HG02610 (cell line): Measurements from ENCODE around the gene FAM114A2.

Experiments used
- ATAC-seq: cut with Tn5 transposase; IDR thresholded peaks from one replicate; pipeline ENCODE4 v1.9.1; 2021; ENCODE audit warnings: mild to moderate bottlenecking, moderate library complexity; ENCODE audit not compliant: unreplicated experiment

FAM114A2 gene

DNA sequence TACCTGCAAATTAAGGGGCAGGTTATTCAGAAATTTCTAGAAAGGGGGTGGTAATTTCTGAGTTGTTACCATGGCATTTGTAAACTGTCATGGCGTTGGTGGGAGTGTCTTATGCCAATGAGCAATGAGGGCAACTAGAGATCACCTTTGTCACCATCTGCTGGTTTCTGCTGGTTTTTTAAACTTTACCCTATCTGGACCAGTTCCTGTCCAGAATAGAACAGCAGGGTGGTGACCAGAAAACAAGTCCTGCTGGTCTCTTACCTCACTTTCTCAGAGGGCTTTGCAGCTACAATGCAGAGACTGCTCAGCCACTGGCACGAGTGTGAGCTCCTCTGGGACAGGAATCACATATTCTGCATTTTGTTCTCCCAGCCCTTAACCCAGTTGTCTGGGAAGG is 51.4 kb downstream of the FAM114A2 start:
- ATAC-seq: no peak

DNA sequence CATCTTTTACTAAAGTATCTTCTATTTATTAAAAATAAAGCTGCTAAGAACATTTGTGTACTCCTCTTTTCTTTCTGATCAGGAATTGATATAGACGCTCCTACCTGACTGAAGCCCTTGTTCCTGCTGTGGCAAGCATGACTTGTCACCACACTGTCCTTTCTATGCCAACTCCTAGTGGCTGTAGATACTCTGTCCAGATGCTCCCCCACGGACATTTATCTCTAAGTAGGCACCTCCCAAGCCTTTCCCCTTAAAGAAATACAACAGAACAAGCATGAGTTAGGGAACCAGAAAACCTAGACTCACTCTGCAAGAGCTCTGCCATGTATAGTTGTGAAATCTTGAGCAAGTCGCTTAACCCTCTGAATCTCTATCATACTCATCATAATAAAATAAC is 53.2 kb downstream of the FAM114A2 start:
- ATAC-seq: no peak

DNA sequence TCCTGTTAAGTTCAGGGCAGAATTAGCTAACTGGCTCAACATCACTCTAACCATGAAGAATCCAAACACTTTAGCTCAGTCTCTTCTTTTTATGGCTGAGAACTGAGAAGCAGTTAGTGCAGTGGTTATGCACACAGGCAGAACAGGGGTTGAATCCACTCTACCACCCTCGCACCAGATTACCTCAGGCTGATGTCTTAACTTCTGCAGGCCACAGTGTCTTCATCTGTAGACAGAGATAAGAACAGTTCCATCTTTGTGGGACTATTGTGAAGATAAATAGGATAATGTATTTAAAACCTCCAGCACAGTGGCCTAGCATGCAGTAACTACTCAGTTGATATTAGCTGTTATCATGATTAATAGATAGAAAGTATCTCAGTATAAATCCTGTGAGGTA is 54.8 kb downstream of the FAM114A2 start:
- ATAC-seq: no peak

DNA sequence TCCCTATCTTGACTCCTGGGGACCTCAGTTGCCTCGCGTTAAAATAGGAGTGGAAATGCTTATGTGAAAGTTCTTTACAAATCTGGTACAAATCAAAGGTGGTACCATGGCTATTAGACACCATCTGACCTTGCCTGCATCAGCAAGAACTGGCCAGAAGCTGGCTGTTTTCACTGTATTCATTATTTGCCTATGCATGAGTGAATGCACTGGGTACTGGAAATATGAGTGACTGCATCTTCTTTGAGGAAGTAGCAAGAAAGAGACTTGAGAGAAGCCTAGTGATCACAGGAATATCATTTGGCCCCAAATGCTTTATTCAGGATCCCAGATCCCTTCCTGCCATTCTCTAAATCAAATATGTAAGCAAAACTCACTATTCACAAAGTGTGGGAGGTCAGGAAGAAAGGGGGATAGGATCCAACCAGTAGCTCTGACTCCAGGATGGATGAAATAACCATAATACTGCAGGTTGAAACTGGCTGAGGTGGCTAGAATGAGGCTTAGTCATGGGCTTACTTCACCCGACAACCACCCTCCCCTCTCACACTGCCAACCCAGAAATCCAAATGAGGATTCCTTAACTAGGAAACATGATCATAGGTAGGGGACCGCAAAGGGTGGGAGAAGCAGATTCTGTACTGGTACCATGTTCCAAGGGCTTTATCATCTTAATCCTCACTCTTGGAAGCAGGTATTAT is 56.7 kb downstream of the FAM114A2 start:
- no peak for ATAC-seq

DNA sequence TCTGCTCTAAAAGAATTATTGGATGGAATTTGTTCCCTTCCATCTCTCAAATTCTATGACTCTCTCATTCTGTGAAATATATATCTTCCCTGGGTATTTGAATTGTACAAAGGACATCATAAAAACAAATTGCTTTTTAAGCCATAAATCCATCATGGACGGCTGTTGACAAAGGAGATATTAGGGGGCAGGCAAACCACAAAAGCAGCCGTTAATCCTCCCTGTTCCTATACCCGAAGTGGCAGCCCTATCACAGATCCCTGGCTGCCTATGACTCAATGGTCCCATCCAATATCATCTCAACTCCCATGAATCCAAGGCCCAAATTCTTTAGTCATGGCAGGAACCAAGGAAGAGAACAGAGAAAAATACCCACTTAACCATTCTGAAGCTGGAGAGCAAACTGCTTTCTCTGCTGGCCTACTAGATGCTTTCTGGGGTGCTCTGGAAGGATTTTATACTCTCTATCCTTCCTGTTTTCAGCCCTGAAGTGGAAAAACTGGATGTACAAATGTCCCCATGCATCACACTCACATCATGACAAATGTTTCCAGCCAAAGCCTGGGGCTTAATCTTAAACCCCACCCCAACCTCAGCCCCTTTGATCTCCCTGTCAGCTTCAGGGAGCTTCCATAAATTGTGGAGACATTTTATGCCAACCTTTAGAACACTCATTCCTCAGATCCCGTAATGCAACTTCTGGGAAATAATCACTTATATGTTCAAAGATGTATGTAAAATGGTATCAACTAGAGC is 59.5 kb downstream of the FAM114A2 start:
- no peak for ATAC-seq

DNA sequence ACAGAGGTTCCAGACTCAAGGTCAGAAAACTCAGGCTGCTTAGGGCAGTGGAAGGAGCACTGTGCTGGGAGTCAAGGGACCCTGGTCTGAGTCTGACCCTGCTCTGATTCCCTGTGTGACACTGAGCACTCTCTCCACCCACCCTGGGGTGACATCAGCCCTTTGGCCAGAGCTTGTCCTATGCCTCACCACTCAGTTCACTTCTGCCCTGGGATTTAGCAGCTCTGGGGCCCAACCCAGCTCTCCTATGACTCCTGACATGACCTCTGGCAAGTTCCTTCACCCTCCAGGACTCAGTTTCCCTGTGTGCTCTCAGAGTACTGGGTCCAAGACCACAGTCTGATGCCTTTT is 63.9 kb downstream of the FAM114A2 start:
- no peak for ATAC-seq

DNA sequence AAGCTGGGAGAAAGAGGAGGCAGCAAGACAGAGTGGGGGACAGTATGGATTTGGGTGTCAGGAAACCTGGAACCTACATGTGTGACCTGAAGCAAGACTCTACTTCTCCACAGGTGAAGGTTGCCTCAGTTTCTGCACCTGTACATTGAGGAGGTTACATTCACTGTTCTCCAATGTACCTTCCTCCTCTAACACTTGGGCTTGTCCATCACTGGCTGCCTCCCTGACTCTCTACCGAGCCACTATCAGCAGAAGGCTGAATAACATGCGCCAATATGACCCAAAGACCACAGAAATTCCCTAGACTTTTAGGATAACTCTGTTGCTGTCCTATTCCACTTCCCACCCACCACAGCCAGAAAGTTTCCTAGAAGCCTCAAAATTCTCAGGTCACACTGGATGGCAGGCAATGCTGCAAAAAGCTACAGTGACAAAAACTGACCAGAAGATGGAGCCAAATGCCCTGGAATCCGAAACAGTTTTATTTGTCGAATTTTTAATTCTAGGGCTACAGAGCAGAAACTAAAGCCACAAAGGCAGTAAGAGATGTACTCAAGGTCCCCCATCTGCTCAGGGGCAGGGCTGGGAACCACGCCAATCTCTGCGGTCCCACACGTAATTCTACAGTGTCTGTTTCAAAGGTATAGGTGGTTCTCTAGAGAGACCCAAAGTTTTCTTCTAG is 64.4 kb downstream of the FAM114A2 start:
- no peak for ATAC-seq

DNA sequence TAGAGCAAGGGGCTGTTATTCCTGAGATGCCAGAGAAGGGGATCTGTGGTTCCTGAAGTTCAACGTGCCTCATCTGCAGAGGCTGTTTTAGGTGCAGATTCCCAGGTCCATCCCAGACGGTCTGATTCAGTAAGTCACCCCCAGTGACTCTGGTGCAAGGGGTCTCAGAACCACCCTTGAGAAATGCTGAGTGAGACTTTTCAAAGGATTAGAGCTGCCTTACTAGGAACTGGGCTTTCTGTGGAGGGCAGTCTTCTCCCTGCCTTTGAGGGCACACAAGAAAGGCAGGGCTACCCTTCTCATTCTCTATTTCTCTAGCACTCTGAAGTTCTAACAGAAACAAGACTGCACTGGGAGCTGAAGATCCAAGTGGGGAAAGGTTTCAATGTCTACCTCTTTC is 66.5 kb downstream of the FAM114A2 start:
- ATAC-seq: no peak

DNA sequence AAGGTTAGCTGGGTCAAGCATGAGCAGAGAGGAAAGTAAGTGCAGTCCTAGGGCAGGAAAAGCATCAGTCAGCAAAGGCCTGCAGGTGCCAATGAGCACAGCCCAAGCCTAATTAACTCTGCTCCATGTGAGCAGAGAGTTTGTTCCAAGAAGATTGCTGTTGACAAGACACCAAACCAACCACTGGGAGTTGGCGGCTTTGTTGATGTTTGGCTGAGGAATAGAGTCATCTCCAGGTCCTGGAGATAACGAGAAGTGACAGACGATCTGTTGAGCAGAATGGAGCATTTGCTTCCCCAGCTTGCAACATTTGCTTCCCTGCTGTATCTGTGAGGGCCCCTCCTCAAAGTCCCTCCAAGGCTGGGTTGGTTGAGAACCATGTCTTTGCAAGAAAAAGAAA is 68.2 kb downstream of the FAM114A2 start:
- ATAC-seq: no peak

DNA sequence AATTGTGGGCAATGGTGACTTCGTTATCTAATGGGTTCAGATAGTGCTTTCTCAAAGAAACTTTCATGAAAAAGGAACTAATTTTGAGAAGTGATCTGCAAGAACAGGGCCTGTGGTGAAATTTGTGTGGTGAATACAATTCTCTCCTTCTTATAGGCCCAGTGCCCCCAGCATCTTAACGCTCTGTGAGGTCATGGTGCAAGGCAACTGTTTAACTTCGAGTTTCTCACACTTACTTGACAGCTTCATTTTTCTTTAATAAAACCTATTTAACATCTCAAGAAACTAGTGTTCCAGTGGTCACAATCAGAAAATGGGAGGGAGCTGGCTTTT is 69.2 kb downstream of the FAM114A2 start:
- peak; percentile 18 for ATAC-seq

DNA sequence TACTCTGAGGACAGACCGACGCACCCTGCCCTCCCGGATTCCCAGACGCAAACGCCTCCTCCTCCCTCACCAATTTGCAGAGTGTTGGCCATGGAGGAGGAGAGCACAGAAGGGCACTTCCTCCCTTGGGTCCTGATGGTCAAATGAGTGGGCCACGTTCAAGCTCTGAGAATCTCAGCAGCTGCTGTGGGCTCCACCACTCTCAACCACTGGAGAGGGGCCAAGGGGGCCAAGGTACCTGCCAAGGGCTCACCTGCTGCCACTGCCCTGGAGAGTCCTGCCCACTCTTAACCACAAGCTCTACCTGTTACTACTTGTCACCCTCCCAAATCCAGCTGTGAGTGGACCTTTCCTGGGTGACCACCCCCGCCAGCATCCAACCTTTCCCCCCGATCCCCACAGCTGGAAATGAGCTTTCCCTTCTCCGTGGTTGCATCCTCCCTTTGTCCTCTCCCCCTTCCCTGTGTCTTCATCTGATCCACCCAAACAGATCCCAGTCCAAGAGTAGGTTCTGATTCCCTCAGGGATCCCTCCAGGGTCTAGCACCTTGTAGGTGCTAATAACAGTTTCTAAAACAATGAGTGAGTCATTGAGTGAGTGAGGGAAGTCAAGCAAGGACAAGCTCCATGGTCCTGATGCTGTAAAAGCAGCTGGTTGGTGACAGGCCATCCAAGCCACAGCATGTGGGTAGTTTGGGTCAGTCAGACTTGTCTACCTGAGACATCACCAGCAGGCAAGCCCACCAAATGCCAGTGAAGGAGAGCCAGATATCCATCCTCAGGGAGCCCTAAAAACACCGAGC is 69.7 kb downstream of the FAM114A2 start:
- ATAC-seq: peak; percentile 54

DNA sequence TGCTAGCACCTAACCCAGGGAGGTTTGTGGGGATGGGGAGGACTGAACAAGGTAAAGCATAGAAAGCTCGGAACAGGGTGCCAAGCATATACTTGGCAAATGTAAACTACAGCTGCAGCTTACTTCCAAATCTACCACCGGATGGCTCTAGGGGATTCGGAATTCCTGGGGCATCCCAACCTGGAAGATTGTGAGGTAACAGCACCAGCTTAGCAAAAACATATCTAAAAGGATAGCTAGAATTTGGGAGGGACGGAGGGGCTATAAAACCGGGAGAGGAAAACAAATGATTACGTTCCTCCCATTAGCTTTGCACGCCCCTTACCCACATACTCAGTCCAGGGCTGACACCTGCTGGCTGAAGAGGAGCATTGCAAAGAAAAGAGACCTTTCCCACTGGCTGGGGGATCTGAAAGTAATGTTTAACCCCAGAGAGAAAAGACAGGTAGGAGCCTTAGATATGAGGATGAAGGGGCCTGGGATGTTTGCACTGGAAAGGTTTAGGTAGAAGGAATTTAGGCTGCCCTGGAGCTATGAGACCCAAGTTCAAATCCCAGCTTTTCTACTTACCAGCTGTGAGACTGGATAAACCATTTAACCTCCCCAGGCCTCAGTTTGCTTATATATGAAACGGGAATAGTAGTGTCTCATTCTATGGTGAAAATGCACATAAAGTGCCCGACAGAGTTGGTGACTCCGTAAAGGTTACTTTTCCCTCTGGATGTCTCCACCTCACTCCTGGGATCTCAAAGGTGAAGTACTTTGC is 73.6 kb downstream of the FAM114A2 start:
- peak; percentile 59 for ATAC-seq

DNA sequence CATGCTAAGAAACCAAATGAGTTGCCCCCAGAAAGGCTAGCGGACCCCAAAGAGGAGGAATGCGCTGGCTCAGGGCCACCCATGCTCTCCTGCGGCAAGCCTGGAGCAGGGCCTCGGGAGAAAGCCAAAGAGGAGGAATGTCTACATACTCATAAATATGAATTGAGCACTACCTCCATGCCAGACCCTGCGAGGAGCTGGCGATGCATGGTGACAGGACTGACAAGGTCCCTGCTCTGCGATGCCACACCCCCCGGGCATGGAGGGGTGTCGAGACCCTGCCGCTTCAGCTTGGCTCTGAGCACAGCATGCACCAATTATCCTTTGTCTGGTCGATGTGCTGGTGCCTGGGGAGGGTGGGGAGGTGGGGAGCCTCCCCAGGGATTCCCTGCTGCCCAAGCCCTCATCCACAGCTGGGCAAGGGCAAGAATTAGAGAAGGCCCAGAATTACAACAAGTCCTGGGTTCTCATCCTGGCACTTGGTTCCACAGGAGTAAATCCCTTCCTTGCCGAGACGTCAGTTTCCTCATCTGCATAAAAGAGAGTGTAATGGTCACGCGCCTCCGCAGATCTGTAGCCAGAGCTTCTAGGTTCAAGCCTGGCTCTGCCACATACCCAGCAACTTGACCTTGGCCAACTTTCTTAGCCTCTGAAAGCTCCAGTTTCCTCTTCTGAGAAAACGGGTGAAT is 74.4 kb downstream of the FAM114A2 start:
- no peak for ATAC-seq

DNA sequence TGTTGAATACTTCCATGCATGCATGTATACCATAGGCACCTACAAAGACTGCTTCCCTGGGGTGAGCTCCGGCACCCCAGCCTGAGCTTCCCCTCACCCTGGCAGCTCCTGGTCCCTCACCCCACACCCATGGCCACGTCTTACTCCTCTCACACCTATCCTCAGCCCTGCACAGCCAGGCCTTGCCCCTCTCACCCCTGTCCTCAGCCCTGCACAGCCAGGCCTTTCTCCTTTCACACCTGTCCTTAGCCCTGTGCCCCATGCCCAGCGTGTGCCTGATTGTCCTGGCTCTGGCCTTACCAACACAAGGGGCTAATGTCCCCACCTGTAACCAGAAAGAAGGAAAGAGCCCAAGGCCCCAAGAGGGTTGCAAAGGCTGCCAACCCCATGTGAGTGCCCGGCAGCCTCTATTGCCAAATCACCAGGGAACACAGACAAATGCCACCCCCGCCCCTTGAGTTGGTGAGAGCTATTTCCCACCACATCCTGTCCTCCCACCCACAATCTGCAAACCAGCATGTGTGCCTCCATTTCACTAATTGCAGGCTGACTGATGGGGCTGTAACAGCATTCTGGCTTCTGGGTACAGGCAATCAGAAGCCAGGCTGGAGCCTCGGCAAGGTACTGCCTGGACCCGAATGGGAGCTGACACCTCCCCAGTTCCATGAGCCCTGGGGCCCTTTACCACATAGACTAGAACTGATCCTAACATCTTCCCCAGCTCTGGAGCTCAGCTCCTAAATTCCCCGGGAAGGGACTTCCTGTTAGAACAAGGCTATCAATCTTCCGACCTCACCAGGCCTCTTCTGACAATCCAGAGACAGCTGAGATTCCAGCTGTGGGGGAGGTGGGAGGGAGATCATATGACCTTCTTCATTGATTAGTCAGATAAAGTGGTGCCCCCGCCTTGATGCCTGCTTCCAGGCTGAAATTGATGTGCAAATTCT is 78.2 kb downstream of the FAM114A2 start:
- ATAC-seq: no peak

DNA sequence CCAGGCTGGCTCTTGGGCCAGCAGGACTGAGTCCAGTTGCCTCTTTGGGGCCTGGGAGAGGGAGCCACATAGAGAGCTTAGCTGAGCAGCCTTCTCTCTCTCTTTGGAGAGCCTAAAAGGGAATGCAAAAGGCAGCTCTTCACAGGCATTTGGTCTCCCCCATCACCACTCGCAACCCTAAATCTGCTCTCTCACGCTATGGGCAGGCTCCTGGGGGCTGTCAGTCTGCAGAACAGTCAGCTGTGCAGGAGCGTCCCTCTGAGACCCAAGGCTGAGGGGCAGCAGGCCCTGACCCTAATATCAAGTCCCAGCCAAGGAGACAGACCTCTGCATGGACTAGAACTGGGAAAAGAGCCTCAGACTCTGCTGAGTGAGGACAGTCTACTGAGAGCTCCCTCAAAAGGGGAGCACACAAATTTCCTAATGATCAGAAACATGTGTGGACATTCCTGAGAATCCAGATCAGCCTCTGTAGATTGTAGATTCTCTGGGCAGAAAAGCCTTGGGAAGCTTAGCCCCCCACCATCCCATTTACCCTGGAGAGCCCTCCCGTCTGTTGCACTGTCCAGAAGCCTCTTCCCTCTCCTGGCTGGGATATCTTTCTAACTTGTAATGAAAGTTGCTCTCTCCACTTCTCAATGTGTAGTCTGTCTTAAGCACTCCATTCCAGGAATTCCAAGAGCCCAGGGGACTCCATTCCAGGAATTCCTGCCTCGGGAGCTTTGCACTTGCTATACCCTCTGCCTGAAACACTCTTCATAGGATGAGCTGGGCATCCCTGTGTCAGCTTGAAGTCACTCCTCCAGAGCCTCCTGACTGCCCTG is 79.4 kb downstream of the FAM114A2 start:
- no peak for ATAC-seq

DNA sequence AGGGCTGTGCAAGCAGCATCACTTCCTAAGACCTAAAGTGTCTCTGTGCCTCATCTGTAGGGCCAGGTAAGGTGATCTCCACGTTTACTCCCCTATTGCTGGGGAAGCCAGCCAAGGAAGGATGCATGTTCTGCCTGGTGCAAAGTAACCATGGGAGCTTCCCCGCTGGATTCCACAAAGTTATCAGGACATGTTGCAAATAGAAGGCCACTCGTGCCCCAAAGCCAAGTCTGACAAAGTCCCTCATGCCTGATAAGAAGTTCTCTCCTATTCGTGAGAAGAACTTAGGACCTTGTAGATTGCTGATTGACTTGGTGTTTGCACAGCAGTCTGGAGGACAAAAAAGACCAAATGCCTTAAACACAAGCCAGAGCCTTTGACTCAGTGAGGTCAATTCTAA is 81.5 kb downstream of the FAM114A2 start:
- ATAC-seq: no peak

DNA sequence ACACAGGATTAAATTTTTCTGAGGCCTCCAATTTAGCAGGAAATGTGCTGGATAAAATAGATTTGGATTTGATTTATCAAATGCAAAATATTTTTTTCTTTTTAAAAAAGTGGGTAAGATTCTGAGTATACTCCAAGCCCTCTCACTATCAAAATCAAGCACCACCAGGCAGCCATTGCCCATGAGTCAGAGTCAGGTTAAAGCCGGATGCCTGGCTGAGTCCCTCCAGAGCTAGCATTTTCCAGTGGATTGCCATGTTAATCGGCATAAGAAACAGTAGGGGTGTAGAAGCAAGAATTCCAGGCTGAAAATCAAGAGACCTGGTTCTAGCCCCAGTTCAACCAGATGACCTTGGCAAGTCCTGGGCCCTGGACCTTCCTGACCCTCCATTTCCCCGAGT is 85.3 kb downstream of the FAM114A2 start:
- no peak for ATAC-seq

DNA sequence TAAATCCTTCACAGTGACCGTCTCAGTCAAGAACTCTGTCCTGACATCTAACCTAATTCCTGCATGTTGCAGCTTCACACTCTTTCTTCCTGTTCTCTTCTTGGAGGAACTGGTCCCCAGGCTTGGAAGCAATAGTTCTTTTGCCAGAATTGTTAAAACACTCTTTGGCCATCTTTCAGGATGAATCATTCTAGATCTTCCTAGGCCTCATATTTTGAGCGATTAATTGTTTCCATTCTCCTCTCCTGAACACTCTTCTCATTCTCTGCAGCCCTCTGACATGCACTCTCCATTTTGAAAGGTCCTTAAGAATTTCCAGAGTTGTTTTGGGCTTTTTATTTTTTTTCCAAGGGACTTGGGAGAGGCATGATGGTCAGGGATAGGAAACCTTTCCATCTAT is 85.8 kb downstream of the FAM114A2 start:
- ATAC-seq: no peak
